GM23338 (cell line): ENCODE results near the gene DTNB. TPM values are rescaled to one million over a fixed set of nuclear protein-coding genes. Genes with fewer than 3 reads are reported as not detected.

ENCODE experiments used
- ATAC-seq: fragments of 200-7000 bp; cut with Tn5 transposase; 3 replicates; pipeline ENCODE4 v1.9.1; 2020
- DNase-seq: peaks from one replicate; pipeline ENCODE4 v3.0.0-alpha.2; 2015; ENCODE audit warnings: low spot score
- H2AFZ ChIP-seq: fragments of 200-600 bp; sonication (generic); 2 replicates; pipeline ENCODE4 v1.8.0; 2016; ENCODE audit warnings: antibody characterized with exemption, mild to moderate bottlenecking, moderate library complexity
- H3F3A ChIP-seq: fragments of 200-600 bp; sonication (generic); replicated peaks from 2 replicates; pipeline ENCODE4 v1.8.0; 2017; ENCODE audit warnings: antibody characterized with exemption, mixed run types, low read depth
- H3K27ac ChIP-seq: fragments of 200-600 bp; sonication (generic); 2 replicates; pipeline ENCODE4 v1.6.1; 2016; ENCODE audit warnings: low read depth
- H3K27me3 ChIP-seq: fragments of 200-600 bp; sonication (generic); 2 replicates; pipeline ENCODE4 v1.8.0; 2016; ENCODE audit warnings: mild to moderate bottlenecking, mixed run types, moderate library complexity; ENCODE audit not compliant: insufficient read depth
- H3K36me3 ChIP-seq: fragments of 200-600 bp; sonication (generic); 2 replicates; pipeline ENCODE4 v1.8.0; 2016; ENCODE audit warnings: mild to moderate bottlenecking; ENCODE audit not compliant: insufficient read depth
- H3K4me1 ChIP-seq: fragments of 200-600 bp; sonication (generic); 2 replicates; pipeline ENCODE4 v1.8.0; 2016; ENCODE audit warnings: mild to moderate bottlenecking, moderate library complexity; ENCODE audit not compliant: insufficient read depth
- H3K4me2 ChIP-seq: fragments of 200-600 bp; sonication (generic); 2 replicates; pipeline ENCODE4 v1.7.1; 2017; ENCODE audit warnings: mixed run types
- H3K4me3 ChIP-seq: fragments of 200-600 bp; sonication (generic); 2 replicates; pipeline ENCODE4 v1.6.1; 2016; ENCODE audit warnings: mixed run types
- H3K79me2 ChIP-seq: fragments of 200-600 bp; sonication (generic); replicated peaks from 2 replicates; pipeline ENCODE4 v1.8.0; 2017; ENCODE audit warnings: mild to moderate bottlenecking; ENCODE audit not compliant: insufficient read depth
- H3K9me2 ChIP-seq: fragments of 200-600 bp; sonication (generic); 2 replicates; pipeline ENCODE4 v1.8.0; 2017; ENCODE audit not compliant: insufficient read depth
- H4K20me1 ChIP-seq: fragments of 200-600 bp; sonication (generic); replicated peaks from 2 replicates; pipeline ENCODE4 v1.8.0; 2017; ENCODE audit warnings: mild to moderate bottlenecking; ENCODE audit not compliant: insufficient read depth
- H3K27ac Mint-ChIP-seq: 2 replicates; pipeline ENCODE4 v1.8.0; 2020; ENCODE audit warnings: inconsistent platforms, mild to moderate bottlenecking, moderate library complexity, mixed read lengths
- H3K27me3 Mint-ChIP-seq: 3 replicates; pipeline ENCODE4 v1.8.0; 2022; ENCODE audit warnings: low read depth, mild to moderate bottlenecking, moderate library complexity, mixed read lengths, inconsistent platforms; ENCODE audit not compliant: insufficient read depth, poor library complexity
- H3K36me3 Mint-ChIP-seq: 3 replicates; pipeline ENCODE4 v1.8.0; 2021; ENCODE audit warnings: low read depth, mild to moderate bottlenecking, inconsistent platforms, moderate library complexity, mixed read lengths
- H3K4me1 Mint-ChIP-seq: 3 replicates; pipeline ENCODE4 v1.8.0; 2020; ENCODE audit warnings: mild to moderate bottlenecking, inconsistent platforms, mixed read lengths
- H3K4me3 Mint-ChIP-seq: 3 replicates; pipeline ENCODE4 v1.8.0; 2021; ENCODE audit warnings: moderate library complexity, mild to moderate bottlenecking, inconsistent platforms, mixed read lengths
- H3K9me3 Mint-ChIP-seq: 3 replicates; pipeline ENCODE4 v1.8.0; 2020; ENCODE audit warnings: moderate library complexity, mild to moderate bottlenecking, inconsistent platforms, mixed read lengths
- CTCF ChIP-seq, 2 experiments: fragments of 200-600 bp in 1 of 2; sonication (generic) in 1 of 2; conservative IDR thresholded peaks; 2 replicates each; pipeline versions ENCODE4 v1.5.1 to v1.6.1; 2016 to 2017; ENCODE audit warnings: antibody characterized with exemption in 2 of 2, low read depth in 2 of 2, mild to moderate bottlenecking in 2 of 2, moderate library complexity in 1 of 2
- EZH2 ChIP-seq: fragments of 200-600 bp; sonication (generic); IDR thresholded peaks from one replicate; pipeline ENCODE4 v1.8.0; 2017; ENCODE audit warnings: antibody characterized with exemption, mild to moderate bottlenecking, low read depth; ENCODE audit not compliant: unreplicated experiment
- EZH2phosphoT487 ChIP-seq: fragments of 200-600 bp; sonication (generic); IDR thresholded peaks from one replicate; pipeline ENCODE4 v1.8.1; 2018; ENCODE audit warnings: antibody characterized with exemption; ENCODE audit not compliant: unreplicated experiment
- JUNB ChIP-seq: IDR thresholded peaks from one replicate; pipeline ENCODE4 v1.6.1; 2016; ENCODE audit warnings: antibody characterized with exemption; ENCODE audit not compliant: unreplicated experiment
- NANOG ChIP-seq: IDR thresholded peaks from 2 replicates; pipeline ENCODE4 v1.6.1; 2016; ENCODE audit warnings: antibody characterized with exemption, borderline replicate concordance
- POLR2AphosphoS5 ChIP-seq: IDR thresholded peaks from 2 replicates; pipeline ENCODE4 v1.6.1; 2016; ENCODE audit warnings: antibody characterized with exemption, low read depth
- STAT1 ChIP-seq: IDR thresholded peaks from one replicate; pipeline ENCODE4 v1.6.1; 2016; ENCODE audit warnings: antibody characterized with exemption; ENCODE audit not compliant: unreplicated experiment
- ZNF114 ChIP-seq: fragments of 250-450 bp; sonication (Bioruptor Pico); IDR thresholded peaks from 2 replicates; pipeline ENCODE4 v1.5.0; 2020; ENCODE audit warnings: mild to moderate bottlenecking, moderate library complexity
- ZNF331 ChIP-seq: fragments of 250-450 bp; sonication (Bioruptor Pico); IDR thresholded peaks from 2 replicates; pipeline ENCODE4 v1.5.0; 2020; ENCODE audit warnings: low read depth, mild to moderate bottlenecking, moderate library complexity
- polyA plus RNA-seq: library from polyadenylated mRNA; unstranded; fragments of >200 nt; fragmentation: Nextera tagmentation; extraction: Ambion mirVana; gene quantifications from 2 replicates; pipeline ENCODE4 v1.2.1, GENCODE V29; 2016
- total RNA-seq: library from RNA; depleted of rRNA; stranded (reverse); fragments of >200 nt; shearing (Covaris generic); gene quantifications from 2 replicates; pipeline ENCODE4 v1.2.3, GENCODE V29; 2014
- TF ChIP-seq, protein P1 (sequence below): IDR thresholded peaks from 2 replicates; pipeline ENCODE4 v1.6.1; 2016; ENCODE audit warnings: antibody characterized with exemption

DTNB gene
- total and polyA plus RNA-seq, 2 experiments from 2014 or later, result 22.1 to 29.4 TPM

GRCh38 chr2:25654801-25655200 lies 18.6 kb downstream of the DTNB start:
- no peak for DNase-seq
- Mint-ChIP-seq H3K27ac (no peak overlapping the region), H3K4me3 (no peak overlapping the region), H3K4me1 (no peaks in the 10 kb centered on the region; the same call in 2 of the 3 replicates), H3K36me3 (0 out of 3 replicates have a peak, but pooled peaks cover 3% of the 10 kb centered on the region), H3K27me3 (no peaks in the 10 kb centered on the region), H3K9me3 (no peaks in the 10 kb centered on the region)
- Histone ChIP-seq H3K4me2 (no peak overlapping the region), H4K20me1 (peaks cover 2% of the 10 kb centered on the region; the same call in 1 of the 2 replicates), H3K27me3 (no peaks in the 10 kb centered on the region), H3K4me3 (no peak overlapping the region), H3F3A (no peaks in the 10 kb centered on the region), H3K27ac (no peak overlapping the region), H3K36me3 (no peaks in the 10 kb centered on the region), H3K4me1 (no peaks in the 10 kb centered on the region), H3K79me2 (peaks cover 59% of the 10 kb centered on the region), H3K9me2 (no peaks in the 10 kb centered on the region), H2AFZ (no peak overlapping the region)
- TF ChIP-seq ZNF114 (CRISPR knock-in tag), result no peak
- no peak for TF ChIP-seq STAT1
- TF ChIP-seq EZH2, result no peak
- ATAC-seq, result no peak

GRCh38 chr2:25651782-25652455 lies 21.5 kb downstream of the DTNB start:
- Histone ChIP-seq H2AFZ (no peak overlapping the region), H3K4me1 (no peaks in the 10 kb centered on the region), H3K9me2 (no peaks in the 10 kb centered on the region), H3K36me3 (no peaks in the 10 kb centered on the region; the same call in 1 of the 2 replicates), H3K4me2 (no peak overlapping the region), H3K79me2 (peaks cover 30% of the 10 kb centered on the region), H3F3A (no peaks in the 10 kb centered on the region), H3K27me3 (no peaks in the 10 kb centered on the region), H3K27ac (no peak overlapping the region), H4K20me1 (no peaks in the 10 kb centered on the region; the same call in 1 of the 2 replicates), H3K4me3 (no peak overlapping the region)
- 0 out of 3 replicates have a peak, but pooled peaks cover 9% of the 10 kb centered on the region for H3K36me3 Mint-ChIP-seq
- no peak for ATAC-seq
- no peak overlapping the region for H3K4me3 Mint-ChIP-seq
- no peaks in the 10 kb centered on the region for H3K9me3 Mint-ChIP-seq
- no peak for TF ChIP-seq CTCF (conservative IDR thresholded peaks at IDR 0.05; ENCODE audit: low read depth in 2 of 2)
- no peak for TF ChIP-seq EZH2
- TF ChIP-seq, protein P1, sequence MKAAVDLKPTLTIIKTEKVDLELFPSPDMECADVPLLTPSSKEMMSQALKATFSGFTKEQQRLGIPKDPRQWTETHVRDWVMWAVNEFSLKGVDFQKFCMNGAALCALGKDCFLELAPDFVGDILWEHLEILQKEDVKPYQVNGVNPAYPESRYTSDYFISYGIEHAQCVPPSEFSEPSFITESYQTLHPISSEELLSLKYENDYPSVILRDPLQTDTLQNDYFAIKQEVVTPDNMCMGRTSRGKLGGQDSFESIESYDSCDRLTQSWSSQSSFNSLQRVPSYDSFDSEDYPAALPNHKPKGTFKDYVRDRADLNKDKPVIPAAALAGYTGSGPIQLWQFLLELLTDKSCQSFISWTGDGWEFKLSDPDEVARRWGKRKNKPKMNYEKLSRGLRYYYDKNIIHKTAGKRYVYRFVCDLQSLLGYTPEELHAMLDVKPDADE, result no peak
- no peak overlapping the region for H3K27ac Mint-ChIP-seq
- H3K4me1 Mint-ChIP-seq, result no peaks in the 10 kb centered on the region; the same call in 2 of the 3 replicates
- peaks cover 2% of the 10 kb centered on the region for H3K27me3 Mint-ChIP-seq
- no peak for DNase-seq

DNA sequence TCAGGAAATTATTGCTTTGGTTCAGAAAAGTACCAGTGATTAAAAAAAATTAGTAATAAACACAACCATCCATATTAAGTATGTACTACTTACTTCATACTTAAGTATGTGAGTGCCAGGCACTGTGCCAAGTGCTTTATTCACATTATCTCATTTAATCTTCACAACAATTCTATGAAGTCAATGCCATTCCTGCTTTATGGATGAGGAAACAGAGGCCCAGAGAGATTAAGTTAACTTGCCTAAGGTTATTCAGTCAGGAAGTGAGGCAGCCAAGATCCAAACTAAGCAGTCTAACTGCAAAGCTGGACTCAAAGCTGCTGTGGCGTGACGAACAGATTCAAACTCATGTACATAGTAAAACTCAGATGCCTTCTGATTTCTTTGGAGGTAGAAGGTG lies 22.3 kb downstream of the DTNB start:
- H3K27me3 ChIP-seq, result no peaks in the 10 kb centered on the region
- H3K4me3 ChIP-seq, result no peak overlapping the region
- H3K9me3 Mint-ChIP-seq, result no peaks in the 10 kb centered on the region
- no peak overlapping the region for H3K27ac Mint-ChIP-seq
- no peaks in the 10 kb centered on the region; the same call in 1 of the 2 replicates for H4K20me1 ChIP-seq
- peaks cover 2% of the 10 kb centered on the region for H3K27me3 Mint-ChIP-seq
- H3K36me3 ChIP-seq, result no peaks in the 10 kb centered on the region; the same call in 1 of the 2 replicates
- H3K79me2 ChIP-seq, result peaks cover 26% of the 10 kb centered on the region
- TF ChIP-seq, protein P1, result no peak
- TF ChIP-seq JUNB (no peak), STAT1 (no peak), CTCF (conservative IDR thresholded peaks at IDR 0.05; ENCODE audit: low read depth in 2 of 2) (no peak), NANOG (no peak), POLR2AphosphoS5 (no peak), EZH2phosphoT487 (no peak), ZNF331 (CRISPR knock-in tag) (no peak)
- H3K4me1 ChIP-seq, result no peaks in the 10 kb centered on the region
- H3K4me3 Mint-ChIP-seq, result no peak overlapping the region
- DNase-seq, result no peak
- no peak overlapping the region for H3K27ac ChIP-seq
- no peak overlapping the region for H3K4me2 ChIP-seq
- ATAC-seq, result no peak
- H3K9me2 ChIP-seq, result no peaks in the 10 kb centered on the region
- H3F3A ChIP-seq, result no peaks in the 10 kb centered on the region
- 0 out of 3 replicates have a peak, but pooled peaks cover 9% of the 10 kb centered on the region for H3K36me3 Mint-ChIP-seq
- H3K4me1 Mint-ChIP-seq, result no peaks in the 10 kb centered on the region; the same call in 2 of the 3 replicates
- no peak overlapping the region for H2AFZ ChIP-seq
